IPS-NIHi7 (cell line): ENCODE data around the gene NCL.
"Not testable (repeated sequence)": the region's sequence is repeated elsewhere in the genome, so short reads cannot be mapped to it uniquely, and the experiment has no call there.

ENCODE experiments used
- DNase-seq: peaks from one replicate; pipeline ENCODE4 v3.0.0; 2012; ENCODE audit warnings: mixed read lengths; ENCODE audit errors: extremely low spot score

The NCL gene

GRCh38 chr2:231467613-231468530 is 3.6 kb upstream of the NCL start:
- DNase-seq, result no peak

GRCh38 chr2:231467016-231467545 is 2.8 kb upstream of the NCL start:
- no peak for DNase-seq

GRCh38 chr2:231464576-231465540 is 574 bp upstream of the NCL start:
- peak; percentile 99 for DNase-seq

- DNase-seq, result no peak
Measured at GRCh38 chr2:231462729-231463465, 1.4 kb downstream of the NCL start.

- no peak for DNase-seq
Measured at GRCh38 chr2:231461516-231461971, 2.7 kb downstream of the NCL start.

- DNase-seq, result not testable (repeated sequence)
Measured at GRCh38 chr2:231460841-231461240, 3.4 kb downstream of the NCL start.

GRCh38 chr2:231460073-231460835 is 4.0 kb downstream of the NCL start:
- no peak for DNase-seq

- no peak for DNase-seq
Measured at GRCh38 chr2:231458368-231458767, 5.9 kb downstream of the NCL start.

- DNase-seq, result no peak
Measured at GRCh38 chr2:231457101-231457500, 7.2 kb downstream of the NCL start.

GRCh38 chr2:231456295-231457004 is 7.8 kb downstream of the NCL start:
- DNase-seq, result no peak

- no peak for DNase-seq
Measured at GRCh38 chr2:231455890-231456289, 8.4 kb downstream of the NCL start.

- no peak for DNase-seq
Measured at GRCh38 chr2:231455222-231455621, 9.1 kb downstream of the NCL start.

- no peak for DNase-seq
Measured at GRCh38 chr2:231454361-231454791, 9.9 kb downstream of the NCL start.

- DNase-seq, result peak; percentile 35
Measured at GRCh38 chr2:231452799-231453508, 11.3 kb downstream of the NCL start.

- no peak for DNase-seq
Measured at GRCh38 chr2:231450548-231450989, 13.7 kb downstream of the NCL start.

- no peak for DNase-seq
Measured at GRCh38 chr2:231449503-231450054, 14.7 kb downstream of the NCL start.

- no peak for DNase-seq
Measured at GRCh38 chr2:231436957-231437356, 27.3 kb downstream of the NCL start.

- DNase-seq, result no peak
Measured at GRCh38 chr2:231433990-231434389, 30.3 kb downstream of the NCL start.

- no peak for DNase-seq
Measured at GRCh38 chr2:231431606-231432005, 32.7 kb downstream of the NCL start.
